GM23338 (cell line): ENCODE results near the gene JAM3. TPM values are rescaled to one million over a fixed set of nuclear protein-coding genes. Genes with fewer than 3 reads are reported as not detected.

ENCODE experiments used
- ATAC-seq: fragments of 200-7000 bp; cut with Tn5 transposase; 3 replicates; pipeline ENCODE4 v1.9.1; 2020
- DNase-seq: peaks from one replicate; pipeline ENCODE4 v3.0.0-alpha.2; 2015; ENCODE audit warnings: low spot score
- H2AFZ ChIP-seq: fragments of 200-600 bp; sonication (generic); 2 replicates; pipeline ENCODE4 v1.8.0; 2016; ENCODE audit warnings: antibody characterized with exemption, mild to moderate bottlenecking, moderate library complexity
- H3F3A ChIP-seq: fragments of 200-600 bp; sonication (generic); replicated peaks from 2 replicates; pipeline ENCODE4 v1.8.0; 2017; ENCODE audit warnings: antibody characterized with exemption, mixed run types, low read depth
- H3K27ac ChIP-seq: fragments of 200-600 bp; sonication (generic); 2 replicates; pipeline ENCODE4 v1.6.1; 2016; ENCODE audit warnings: low read depth
- H3K27me3 ChIP-seq: fragments of 200-600 bp; sonication (generic); 2 replicates; pipeline ENCODE4 v1.8.0; 2016; ENCODE audit warnings: mild to moderate bottlenecking, mixed run types, moderate library complexity; ENCODE audit not compliant: insufficient read depth
- H3K36me3 ChIP-seq: fragments of 200-600 bp; sonication (generic); 2 replicates; pipeline ENCODE4 v1.8.0; 2016; ENCODE audit warnings: mild to moderate bottlenecking; ENCODE audit not compliant: insufficient read depth
- H3K4me1 ChIP-seq: fragments of 200-600 bp; sonication (generic); 2 replicates; pipeline ENCODE4 v1.8.0; 2016; ENCODE audit warnings: mild to moderate bottlenecking, moderate library complexity; ENCODE audit not compliant: insufficient read depth
- H3K4me2 ChIP-seq: fragments of 200-600 bp; sonication (generic); 2 replicates; pipeline ENCODE4 v1.7.1; 2017; ENCODE audit warnings: mixed run types
- H3K4me3 ChIP-seq: fragments of 200-600 bp; sonication (generic); 2 replicates; pipeline ENCODE4 v1.6.1; 2016; ENCODE audit warnings: mixed run types
- H3K79me2 ChIP-seq: fragments of 200-600 bp; sonication (generic); replicated peaks from 2 replicates; pipeline ENCODE4 v1.8.0; 2017; ENCODE audit warnings: mild to moderate bottlenecking; ENCODE audit not compliant: insufficient read depth
- H3K9me2 ChIP-seq: fragments of 200-600 bp; sonication (generic); 2 replicates; pipeline ENCODE4 v1.8.0; 2017; ENCODE audit not compliant: insufficient read depth
- H4K20me1 ChIP-seq: fragments of 200-600 bp; sonication (generic); replicated peaks from 2 replicates; pipeline ENCODE4 v1.8.0; 2017; ENCODE audit warnings: mild to moderate bottlenecking; ENCODE audit not compliant: insufficient read depth
- H3K27ac Mint-ChIP-seq: 2 replicates; pipeline ENCODE4 v1.8.0; 2020; ENCODE audit warnings: inconsistent platforms, mild to moderate bottlenecking, moderate library complexity, mixed read lengths
- H3K27me3 Mint-ChIP-seq: 3 replicates; pipeline ENCODE4 v1.8.0; 2022; ENCODE audit warnings: low read depth, mild to moderate bottlenecking, moderate library complexity, mixed read lengths, inconsistent platforms; ENCODE audit not compliant: insufficient read depth, poor library complexity
- H3K36me3 Mint-ChIP-seq: 3 replicates; pipeline ENCODE4 v1.8.0; 2021; ENCODE audit warnings: low read depth, mild to moderate bottlenecking, inconsistent platforms, moderate library complexity, mixed read lengths
- H3K4me1 Mint-ChIP-seq: 3 replicates; pipeline ENCODE4 v1.8.0; 2020; ENCODE audit warnings: mild to moderate bottlenecking, inconsistent platforms, mixed read lengths
- H3K4me3 Mint-ChIP-seq: 3 replicates; pipeline ENCODE4 v1.8.0; 2021; ENCODE audit warnings: moderate library complexity, mild to moderate bottlenecking, inconsistent platforms, mixed read lengths
- H3K9me3 Mint-ChIP-seq: 3 replicates; pipeline ENCODE4 v1.8.0; 2020; ENCODE audit warnings: moderate library complexity, mild to moderate bottlenecking, inconsistent platforms, mixed read lengths
- CREB1 ChIP-seq: fragments of 250-450 bp; sonication (Bioruptor Pico); IDR thresholded peaks from 2 replicates; pipeline ENCODE4 v1.5.0; 2020; ENCODE audit warnings: low read depth, mild to moderate bottlenecking, moderate library complexity
- EZH2 ChIP-seq: fragments of 200-600 bp; sonication (generic); IDR thresholded peaks from one replicate; pipeline ENCODE4 v1.8.0; 2017; ENCODE audit warnings: antibody characterized with exemption, mild to moderate bottlenecking, low read depth; ENCODE audit not compliant: unreplicated experiment
- JUNB ChIP-seq: IDR thresholded peaks from one replicate; pipeline ENCODE4 v1.6.1; 2016; ENCODE audit warnings: antibody characterized with exemption; ENCODE audit not compliant: unreplicated experiment
- NANOG ChIP-seq: IDR thresholded peaks from 2 replicates; pipeline ENCODE4 v1.6.1; 2016; ENCODE audit warnings: antibody characterized with exemption, borderline replicate concordance
- POLR2AphosphoS5 ChIP-seq: IDR thresholded peaks from 2 replicates; pipeline ENCODE4 v1.6.1; 2016; ENCODE audit warnings: antibody characterized with exemption, low read depth
- STAT1 ChIP-seq: IDR thresholded peaks from one replicate; pipeline ENCODE4 v1.6.1; 2016; ENCODE audit warnings: antibody characterized with exemption; ENCODE audit not compliant: unreplicated experiment
- ZNF114 ChIP-seq: fragments of 250-450 bp; sonication (Bioruptor Pico); IDR thresholded peaks from 2 replicates; pipeline ENCODE4 v1.5.0; 2020; ENCODE audit warnings: mild to moderate bottlenecking, moderate library complexity
- ZNF331 ChIP-seq: fragments of 250-450 bp; sonication (Bioruptor Pico); IDR thresholded peaks from 2 replicates; pipeline ENCODE4 v1.5.0; 2020; ENCODE audit warnings: low read depth, mild to moderate bottlenecking, moderate library complexity
- polyA plus RNA-seq: library from polyadenylated mRNA; unstranded; fragments of >200 nt; fragmentation: Nextera tagmentation; extraction: Ambion mirVana; gene quantifications from 2 replicates; pipeline ENCODE4 v1.2.1, GENCODE V29; 2016
- total RNA-seq: library from RNA; depleted of rRNA; stranded (reverse); fragments of >200 nt; shearing (Covaris generic); gene quantifications from 2 replicates; pipeline ENCODE4 v1.2.3, GENCODE V29; 2014
- TF ChIP-seq, protein P1 (sequence below): IDR thresholded peaks from one replicate; pipeline ENCODE4 v1.6.1; 2018; ENCODE audit warnings: antibody characterized with exemption; ENCODE audit not compliant: unreplicated experiment
- TF ChIP-seq, protein P2 (sequence below): fragments of 250-450 bp; sonication (Bioruptor Pico); IDR thresholded peaks from 2 replicates; pipeline ENCODE4 v1.5.0; 2020; ENCODE audit warnings: mild to moderate bottlenecking, moderate library complexity
- TF ChIP-seq, protein P3 (sequence below), 2 experiments: fragments of 200-600 bp in 1 of 2; sonication (generic) in 1 of 2; conservative IDR thresholded peaks; 2 replicates each; pipeline versions ENCODE4 v1.5.1 to v1.6.1; 2016 to 2017; ENCODE audit warnings: antibody characterized with exemption in 2 of 2, low read depth in 2 of 2, mild to moderate bottlenecking in 2 of 2, moderate library complexity in 1 of 2
- TF ChIP-seq, protein P4 (sequence below): IDR thresholded peaks from 2 replicates; pipeline ENCODE4 v1.6.1; 2016; ENCODE audit warnings: antibody characterized with exemption

Gene JAM3
- total and polyA plus RNA-seq, 2 experiments from 2014 or later = 14.1 to 41.5 TPM

DNA sequence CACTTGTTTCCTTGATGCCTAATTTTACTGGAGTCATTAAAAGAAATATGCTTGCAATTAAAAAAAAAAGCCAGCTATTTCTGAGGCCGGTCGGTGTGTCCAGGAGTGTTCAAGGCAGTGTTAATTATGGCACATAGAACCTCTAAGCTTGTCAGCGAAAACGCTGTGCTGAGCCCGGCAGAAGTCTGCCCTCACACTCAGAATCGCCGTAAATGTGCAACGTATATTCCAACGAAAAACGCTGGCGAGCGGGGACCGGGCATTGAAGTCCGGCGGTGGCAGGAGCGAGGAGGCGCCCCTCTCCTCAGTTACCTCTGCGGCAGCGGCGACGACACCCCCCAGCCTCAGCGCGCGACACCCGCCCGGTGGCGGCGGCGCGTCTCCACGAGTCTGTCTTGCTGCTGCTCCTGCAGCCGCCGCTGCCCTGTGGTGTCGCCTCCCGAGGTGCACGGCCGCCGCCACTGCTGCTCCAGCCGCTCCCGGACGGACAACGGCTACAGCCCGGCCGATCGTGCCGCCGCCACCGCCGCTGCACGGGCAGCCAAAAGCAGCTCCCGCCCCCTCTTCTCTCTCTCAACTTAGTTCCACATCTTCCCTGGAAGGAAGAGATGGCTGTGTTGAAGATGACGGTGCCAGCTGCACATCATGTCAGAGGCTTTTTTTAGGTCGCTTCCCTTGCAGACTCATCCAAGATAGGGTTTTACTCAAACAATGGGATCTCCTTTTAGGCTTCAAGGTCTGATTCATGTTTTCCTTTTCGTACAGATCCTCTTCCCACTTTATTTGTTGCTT is 56.0 kb downstream of the JAM3 start (continued):
- TF ChIP-seq, protein P1, sequence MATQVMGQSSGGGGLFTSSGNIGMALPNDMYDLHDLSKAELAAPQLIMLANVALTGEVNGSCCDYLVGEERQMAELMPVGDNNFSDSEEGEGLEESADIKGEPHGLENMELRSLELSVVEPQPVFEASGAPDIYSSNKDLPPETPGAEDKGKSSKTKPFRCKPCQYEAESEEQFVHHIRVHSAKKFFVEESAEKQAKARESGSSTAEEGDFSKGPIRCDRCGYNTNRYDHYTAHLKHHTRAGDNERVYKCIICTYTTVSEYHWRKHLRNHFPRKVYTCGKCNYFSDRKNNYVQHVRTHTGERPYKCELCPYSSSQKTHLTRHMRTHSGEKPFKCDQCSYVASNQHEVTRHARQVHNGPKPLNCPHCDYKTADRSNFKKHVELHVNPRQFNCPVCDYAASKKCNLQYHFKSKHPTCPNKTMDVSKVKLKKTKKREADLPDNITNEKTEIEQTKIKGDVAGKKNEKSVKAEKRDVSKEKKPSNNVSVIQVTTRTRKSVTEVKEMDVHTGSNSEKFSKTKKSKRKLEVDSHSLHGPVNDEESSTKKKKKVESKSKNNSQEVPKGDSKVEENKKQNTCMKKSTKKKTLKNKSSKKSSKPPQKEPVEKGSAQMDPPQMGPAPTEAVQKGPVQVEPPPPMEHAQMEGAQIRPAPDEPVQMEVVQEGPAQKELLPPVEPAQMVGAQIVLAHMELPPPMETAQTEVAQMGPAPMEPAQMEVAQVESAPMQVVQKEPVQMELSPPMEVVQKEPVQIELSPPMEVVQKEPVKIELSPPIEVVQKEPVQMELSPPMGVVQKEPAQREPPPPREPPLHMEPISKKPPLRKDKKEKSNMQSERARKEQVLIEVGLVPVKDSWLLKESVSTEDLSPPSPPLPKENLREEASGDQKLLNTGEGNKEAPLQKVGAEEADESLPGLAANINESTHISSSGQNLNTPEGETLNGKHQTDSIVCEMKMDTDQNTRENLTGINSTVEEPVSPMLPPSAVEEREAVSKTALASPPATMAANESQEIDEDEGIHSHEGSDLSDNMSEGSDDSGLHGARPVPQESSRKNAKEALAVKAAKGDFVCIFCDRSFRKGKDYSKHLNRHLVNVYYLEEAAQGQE = no peak
- TF ChIP-seq, protein P2, sequence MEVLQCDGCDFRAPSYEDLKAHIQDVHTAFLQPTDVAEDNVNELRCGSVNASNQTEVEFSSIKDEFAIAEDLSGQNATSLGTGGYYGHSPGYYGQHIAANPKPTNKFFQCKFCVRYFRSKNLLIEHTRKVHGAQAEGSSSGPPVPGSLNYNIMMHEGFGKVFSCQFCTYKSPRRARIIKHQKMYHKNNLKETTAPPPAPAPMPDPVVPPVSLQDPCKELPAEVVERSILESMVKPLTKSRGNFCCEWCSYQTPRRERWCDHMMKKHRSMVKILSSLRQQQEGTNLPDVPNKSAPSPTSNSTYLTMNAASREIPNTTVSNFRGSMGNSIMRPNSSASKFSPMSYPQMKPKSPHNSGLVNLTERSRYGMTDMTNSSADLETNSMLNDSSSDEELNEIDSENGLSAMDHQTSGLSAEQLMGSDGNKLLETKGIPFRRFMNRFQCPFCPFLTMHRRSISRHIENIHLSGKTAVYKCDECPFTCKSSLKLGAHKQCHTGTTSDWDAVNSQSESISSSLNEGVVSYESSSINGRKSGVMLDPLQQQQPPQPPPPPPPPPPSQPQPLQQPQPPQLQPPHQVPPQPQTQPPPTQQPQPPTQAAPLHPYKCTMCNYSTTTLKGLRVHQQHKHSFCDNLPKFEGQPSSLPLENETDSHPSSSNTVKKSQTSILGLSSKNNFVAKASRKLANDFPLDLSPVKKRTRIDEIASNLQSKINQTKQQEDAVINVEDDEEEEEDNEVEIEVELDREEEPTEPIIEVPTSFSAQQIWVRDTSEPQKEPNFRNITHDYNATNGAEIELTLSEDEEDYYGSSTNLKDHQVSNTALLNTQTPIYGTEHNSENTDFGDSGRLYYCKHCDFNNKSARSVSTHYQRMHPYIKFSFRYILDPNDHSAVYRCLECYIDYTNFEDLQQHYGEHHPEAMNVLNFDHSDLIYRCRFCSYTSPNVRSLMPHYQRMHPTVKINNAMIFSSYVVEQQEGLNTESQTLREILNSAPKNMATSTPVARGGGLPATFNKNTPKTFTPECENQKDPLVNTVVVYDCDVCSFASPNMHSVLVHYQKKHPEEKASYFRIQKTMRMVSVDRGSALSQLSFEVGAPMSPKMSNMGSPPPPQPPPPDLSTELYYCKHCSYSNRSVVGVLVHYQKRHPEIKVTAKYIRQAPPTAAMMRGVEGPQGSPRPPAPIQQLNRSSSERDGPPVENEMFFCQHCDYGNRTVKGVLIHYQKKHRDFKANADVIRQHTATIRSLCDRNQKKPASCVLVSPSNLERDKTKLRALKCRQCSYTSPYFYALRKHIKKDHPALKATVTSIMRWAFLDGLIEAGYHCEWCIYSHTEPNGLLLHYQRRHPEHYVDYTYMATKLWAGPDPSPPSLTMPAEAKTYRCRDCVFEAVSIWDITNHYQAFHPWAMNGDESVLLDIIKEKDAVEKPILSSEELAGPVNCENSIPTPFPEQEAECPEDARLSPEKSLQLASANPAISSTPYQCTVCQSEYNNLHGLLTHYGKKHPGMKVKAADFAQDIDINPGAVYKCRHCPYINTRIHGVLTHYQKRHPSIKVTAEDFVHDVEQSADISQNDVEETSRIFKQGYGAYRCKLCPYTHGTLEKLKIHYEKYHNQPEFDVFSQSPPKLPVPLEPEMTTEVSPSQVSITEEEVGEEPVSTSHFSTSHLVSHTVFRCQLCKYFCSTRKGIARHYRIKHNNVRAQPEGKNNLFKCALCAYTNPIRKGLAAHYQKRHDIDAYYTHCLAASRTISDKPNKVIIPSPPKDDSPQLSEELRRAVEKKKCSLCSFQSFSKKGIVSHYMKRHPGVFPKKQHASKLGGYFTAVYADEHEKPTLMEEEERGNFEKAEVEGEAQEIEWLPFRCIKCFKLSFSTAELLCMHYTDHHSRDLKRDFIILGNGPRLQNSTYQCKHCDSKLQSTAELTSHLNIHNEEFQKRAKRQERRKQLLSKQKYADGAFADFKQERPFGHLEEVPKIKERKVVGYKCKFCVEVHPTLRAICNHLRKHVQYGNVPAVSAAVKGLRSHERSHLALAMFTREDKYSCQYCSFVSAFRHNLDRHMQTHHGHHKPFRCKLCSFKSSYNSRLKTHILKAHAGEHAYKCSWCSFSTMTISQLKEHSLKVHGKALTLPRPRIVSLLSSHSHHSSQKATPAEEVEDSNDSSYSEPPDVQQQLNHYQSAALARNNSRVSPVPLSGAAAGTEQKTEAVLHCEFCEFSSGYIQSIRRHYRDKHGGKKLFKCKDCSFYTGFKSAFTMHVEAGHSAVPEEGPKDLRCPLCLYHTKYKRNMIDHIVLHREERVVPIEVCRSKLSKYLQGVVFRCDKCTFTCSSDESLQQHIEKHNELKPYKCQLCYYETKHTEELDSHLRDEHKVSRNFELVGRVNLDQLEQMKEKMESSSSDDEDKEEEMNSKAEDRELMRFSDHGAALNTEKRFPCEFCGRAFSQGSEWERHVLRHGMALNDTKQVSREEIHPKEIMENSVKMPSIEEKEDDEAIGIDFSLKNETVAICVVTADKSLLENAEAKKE = no peak
- no peak for TF ChIP-seq EZH2
- no peak for TF ChIP-seq NANOG

DNA sequence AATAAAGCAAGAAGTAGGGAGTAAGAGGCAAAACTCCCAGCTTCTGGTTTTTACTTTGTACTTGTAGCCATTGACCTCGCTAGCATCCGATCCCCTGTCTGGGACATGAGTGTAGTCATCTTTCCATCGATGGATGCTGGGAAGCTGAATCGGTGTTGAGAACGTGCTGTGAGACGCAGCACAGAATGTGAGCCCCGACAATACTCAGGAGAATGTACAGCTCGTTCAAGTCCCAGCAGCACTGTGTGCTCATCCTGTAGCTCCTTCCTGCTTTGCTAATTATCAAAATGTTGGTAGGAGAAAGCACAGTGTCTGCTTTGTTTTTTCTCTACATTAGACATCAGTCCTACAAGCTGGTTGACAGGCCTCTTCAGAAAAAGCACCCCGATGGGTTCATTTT is 56.6 kb downstream of the JAM3 start:
- Mint-ChIP-seq H3K36me3 (no peaks in the 10 kb centered on the region), H3K27ac (no peak overlapping the region), H3K27me3 (peaks cover 9% of the 10 kb centered on the region), H3K9me3 (no peaks in the 10 kb centered on the region), H3K4me1 (peaks cover 36% of the 10 kb centered on the region), H3K4me3 (peak overlapping the region; percentile 73)
- Histone ChIP-seq H2AFZ (no peak overlapping the region), H3K4me3 (peak overlapping the region; percentile 53), H3K4me2 (peak overlapping the region; percentile 82), H3K27ac (no peak overlapping the region), H3K9me2 (no peaks in the 10 kb centered on the region), H3K4me1 (peaks cover 29% of the 10 kb centered on the region), H3K36me3 (no peaks in the 10 kb centered on the region), H3K79me2 (0 out of 2 replicates have a peak, but pooled peaks cover 6% of the 10 kb centered on the region), H3K27me3 (peaks cover 15% of the 10 kb centered on the region; the same call in 1 of the 2 replicates), H4K20me1 (peaks cover 8% of the 10 kb centered on the region), H3F3A (peaks cover 7% of the 10 kb centered on the region; the same call in 1 of the 2 replicates)
- ATAC-seq = no peak
- TF ChIP-seq, protein P3, sequence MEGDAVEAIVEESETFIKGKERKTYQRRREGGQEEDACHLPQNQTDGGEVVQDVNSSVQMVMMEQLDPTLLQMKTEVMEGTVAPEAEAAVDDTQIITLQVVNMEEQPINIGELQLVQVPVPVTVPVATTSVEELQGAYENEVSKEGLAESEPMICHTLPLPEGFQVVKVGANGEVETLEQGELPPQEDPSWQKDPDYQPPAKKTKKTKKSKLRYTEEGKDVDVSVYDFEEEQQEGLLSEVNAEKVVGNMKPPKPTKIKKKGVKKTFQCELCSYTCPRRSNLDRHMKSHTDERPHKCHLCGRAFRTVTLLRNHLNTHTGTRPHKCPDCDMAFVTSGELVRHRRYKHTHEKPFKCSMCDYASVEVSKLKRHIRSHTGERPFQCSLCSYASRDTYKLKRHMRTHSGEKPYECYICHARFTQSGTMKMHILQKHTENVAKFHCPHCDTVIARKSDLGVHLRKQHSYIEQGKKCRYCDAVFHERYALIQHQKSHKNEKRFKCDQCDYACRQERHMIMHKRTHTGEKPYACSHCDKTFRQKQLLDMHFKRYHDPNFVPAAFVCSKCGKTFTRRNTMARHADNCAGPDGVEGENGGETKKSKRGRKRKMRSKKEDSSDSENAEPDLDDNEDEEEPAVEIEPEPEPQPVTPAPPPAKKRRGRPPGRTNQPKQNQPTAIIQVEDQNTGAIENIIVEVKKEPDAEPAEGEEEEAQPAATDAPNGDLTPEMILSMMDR (conservative IDR thresholded peaks at IDR 0.05; ENCODE audit: low read depth in 2 of 2) = no peak
- TF ChIP-seq, protein P4, sequence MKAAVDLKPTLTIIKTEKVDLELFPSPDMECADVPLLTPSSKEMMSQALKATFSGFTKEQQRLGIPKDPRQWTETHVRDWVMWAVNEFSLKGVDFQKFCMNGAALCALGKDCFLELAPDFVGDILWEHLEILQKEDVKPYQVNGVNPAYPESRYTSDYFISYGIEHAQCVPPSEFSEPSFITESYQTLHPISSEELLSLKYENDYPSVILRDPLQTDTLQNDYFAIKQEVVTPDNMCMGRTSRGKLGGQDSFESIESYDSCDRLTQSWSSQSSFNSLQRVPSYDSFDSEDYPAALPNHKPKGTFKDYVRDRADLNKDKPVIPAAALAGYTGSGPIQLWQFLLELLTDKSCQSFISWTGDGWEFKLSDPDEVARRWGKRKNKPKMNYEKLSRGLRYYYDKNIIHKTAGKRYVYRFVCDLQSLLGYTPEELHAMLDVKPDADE = no peak
- no peak for TF ChIP-seq STAT1
- TF ChIP-seq ZNF331 (CRISPR knock-in tag) = no peak
- TF ChIP-seq CREB1 = no peak
- no peak for TF ChIP-seq POLR2AphosphoS5
- TF ChIP-seq JUNB = no peak
- no peak for TF ChIP-seq ZNF114 (CRISPR knock-in tag)
- TF ChIP-seq NANOG = no peak
- DNase-seq = no peak
